Measurements from ENCODE around the gene NEURL3. TPM values are rescaled to one million over a fixed set of nuclear protein-coding genes. Genes with fewer than 3 reads are reported as not detected.

NEURL3 gene
- total and polyA plus RNA-seq, 2 of the 8 experiments (the other 6 are each of a cell fraction or from before 2014, with no cell fraction given), result not detected

- TF ChIP-seq, protein P1, sequence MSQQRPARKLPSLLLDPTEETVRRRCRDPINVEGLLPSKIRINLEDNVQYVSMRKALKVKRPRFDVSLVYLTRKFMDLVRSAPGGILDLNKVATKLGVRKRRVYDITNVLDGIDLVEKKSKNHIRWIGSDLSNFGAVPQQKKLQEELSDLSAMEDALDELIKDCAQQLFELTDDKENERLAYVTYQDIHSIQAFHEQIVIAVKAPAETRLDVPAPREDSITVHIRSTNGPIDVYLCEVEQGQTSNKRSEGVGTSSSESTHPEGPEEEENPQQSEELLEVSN (IDR thresholded peaks at IDR 0.05), result 0 out of 2 replicates have a peak, but pooled peaks have one; percentile 8
- TF ChIP-seq TAF1 (IDR thresholded peaks at IDR 0.05; ENCODE audit: low read depth, low read length) (peak; percentile 83), TAF7 (optimal IDR thresholded peaks at IDR 0.05; ENCODE audit: borderline replicate concordance, low read depth, low read length) (peak; percentile 66), TEAD4 (IDR thresholded peaks at IDR 0.05; ENCODE audit: low read depth, low read length) (no peak), SAP30 (IDR thresholded peaks at IDR 0.05; ENCODE audit: insufficient read depth, insufficient replicate concordance, low read length) (no peak), TCF12 (IDR thresholded peaks at IDR 0.05; ENCODE audit: low read depth, low read length) (no peak), EZH2 (IDR thresholded peaks at IDR 0.05; ENCODE audit: low read depth, low read length, severe bottlenecking) (no peak), SIRT6 (IDR thresholded peaks at IDR 0.05; ENCODE audit: low read length) (no peak), RFX5 (IDR thresholded peaks at IDR 0.05; ENCODE audit: borderline replicate concordance, low read depth, low read length) (no peak), SP1 (IDR thresholded peaks at IDR 0.05; ENCODE audit: low read depth, low read length) (peak; percentile 87), BRCA1 (IDR thresholded peaks at IDR 0.05; ENCODE audit: low read depth, low read length) (no peak), RAD21 (IDR thresholded peaks at IDR 0.05 in 1 of 2, conservative IDR thresholded peaks at IDR 0.05 in 1 of 2; ENCODE audit: low read depth in 2 of 2, low read length in 2 of 2) (no peak), SP4 (IDR thresholded peaks at IDR 0.05; ENCODE audit: low read length) (0 out of 2 replicates have a peak, but pooled peaks have one; percentile 53), HDAC2 (IDR thresholded peaks at IDR 0.05; ENCODE audit: borderline replicate concordance in 1 of 2, low read depth in 2 of 2, low read length in 2 of 2) (no peak)
These were observed 31.4 kb upstream of the NEURL3 start, which contains the start of gene ARID5A (continued) for GRCh38 chr2:96536445-96537065.

Measured in H1 (cell line).